LNCAP (cell line): ENCODE data around the gene ECEL1.

Experiments used
- CTCF ChIP-seq: fragments of 450-650 bp; IDR thresholded peaks from 2 replicates; pipeline ENCODE4 v1.5.1; 2017; ENCODE audit warnings: mild to moderate bottlenecking

The ECEL1 gene

GRCh38 chr2:232478571-232479340 lies 8.9 kb downstream of the ECEL1 start:
- no peak for TF ChIP-seq CTCF

- TF ChIP-seq CTCF = no peak
Observed at GRCh38 chr2:232477751-232478510, 9.7 kb downstream of the ECEL1 start.

GRCh38 chr2:232476791-232477190 lies 10.8 kb downstream of the ECEL1 start:
- TF ChIP-seq CTCF = no peak

GRCh38 chr2:232476045-232476444 lies 11.6 kb downstream of the ECEL1 start:
- TF ChIP-seq CTCF = no peak

- no peak for TF ChIP-seq CTCF
Observed at GRCh38 chr2:232473467-232473890, 14.2 kb downstream of the ECEL1 start.

GRCh38 chr2:232466221-232466620 lies 21.4 kb downstream of the ECEL1 start:
- TF ChIP-seq CTCF = no peak

- no peak for TF ChIP-seq CTCF
Observed at GRCh38 chr2:232465061-232465460, 22.6 kb downstream of the ECEL1 start.
